Measurements from ENCODE around the gene EZR. TPM values are rescaled to one million over a fixed set of nuclear protein-coding genes. Genes with fewer than 3 reads are reported as not detected.

Gene EZR
- total and polyA plus RNA-seq, 9 of the 15 experiments (the other 6 are each of a cell fraction or from before 2014, with no cell fraction given): 36.5 to 162 (median 104) TPM

- TF ChIP-seq RCOR1 (IDR thresholded peaks at IDR 0.05; ENCODE audit: borderline replicate concordance in 1 of 2, low read depth in 2 of 2, low read length in 2 of 2) (0 out of 4 replicates have a peak, but pooled peaks of 1 of the 2 experiments have one; percentile 37), ERF (CRISPR knock-in tag; IDR thresholded peaks at IDR 0.05) (no peak), ZNF124 (CRISPR knock-in tag; IDR thresholded peaks at IDR 0.05) (no peak), ARNT (IDR thresholded peaks at IDR 0.05) (no peak), RBM17 (IDR thresholded peaks at IDR 0.05; ENCODE audit: borderline replicate concordance, low read depth, low read length) (no peak), ZBTB17 (CRISPR knock-in tag; IDR thresholded peaks at IDR 0.05) (no peak), PTRF (tag; IDR thresholded peaks at IDR 0.05) (no peak), PTTG1 (tag; IDR thresholded peaks at IDR 0.05; ENCODE audit: low read depth) (no peak), CTBP1 (IDR thresholded peaks at IDR 0.05; ENCODE audit: borderline replicate concordance) (0 out of 2 replicates have a peak, but pooled peaks have one; percentile 21), ETS1 (conservative IDR thresholded peaks at IDR 0.05; ENCODE audit: control insufficient read depth, low read depth, low read length) (no peak)
- TF ChIP-seq, protein P1, sequence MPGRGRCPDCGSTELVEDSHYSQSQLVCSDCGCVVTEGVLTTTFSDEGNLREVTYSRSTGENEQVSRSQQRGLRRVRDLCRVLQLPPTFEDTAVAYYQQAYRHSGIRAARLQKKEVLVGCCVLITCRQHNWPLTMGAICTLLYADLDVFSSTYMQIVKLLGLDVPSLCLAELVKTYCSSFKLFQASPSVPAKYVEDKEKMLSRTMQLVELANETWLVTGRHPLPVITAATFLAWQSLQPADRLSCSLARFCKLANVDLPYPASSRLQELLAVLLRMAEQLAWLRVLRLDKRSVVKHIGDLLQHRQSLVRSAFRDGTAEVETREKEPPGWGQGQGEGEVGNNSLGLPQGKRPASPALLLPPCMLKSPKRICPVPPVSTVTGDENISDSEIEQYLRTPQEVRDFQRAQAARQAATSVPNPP (IDR thresholded peaks at IDR 0.05; ENCODE audit: borderline replicate concordance, insufficient read depth, insufficient read length): no peak
- TF ChIP-seq, protein P2, sequence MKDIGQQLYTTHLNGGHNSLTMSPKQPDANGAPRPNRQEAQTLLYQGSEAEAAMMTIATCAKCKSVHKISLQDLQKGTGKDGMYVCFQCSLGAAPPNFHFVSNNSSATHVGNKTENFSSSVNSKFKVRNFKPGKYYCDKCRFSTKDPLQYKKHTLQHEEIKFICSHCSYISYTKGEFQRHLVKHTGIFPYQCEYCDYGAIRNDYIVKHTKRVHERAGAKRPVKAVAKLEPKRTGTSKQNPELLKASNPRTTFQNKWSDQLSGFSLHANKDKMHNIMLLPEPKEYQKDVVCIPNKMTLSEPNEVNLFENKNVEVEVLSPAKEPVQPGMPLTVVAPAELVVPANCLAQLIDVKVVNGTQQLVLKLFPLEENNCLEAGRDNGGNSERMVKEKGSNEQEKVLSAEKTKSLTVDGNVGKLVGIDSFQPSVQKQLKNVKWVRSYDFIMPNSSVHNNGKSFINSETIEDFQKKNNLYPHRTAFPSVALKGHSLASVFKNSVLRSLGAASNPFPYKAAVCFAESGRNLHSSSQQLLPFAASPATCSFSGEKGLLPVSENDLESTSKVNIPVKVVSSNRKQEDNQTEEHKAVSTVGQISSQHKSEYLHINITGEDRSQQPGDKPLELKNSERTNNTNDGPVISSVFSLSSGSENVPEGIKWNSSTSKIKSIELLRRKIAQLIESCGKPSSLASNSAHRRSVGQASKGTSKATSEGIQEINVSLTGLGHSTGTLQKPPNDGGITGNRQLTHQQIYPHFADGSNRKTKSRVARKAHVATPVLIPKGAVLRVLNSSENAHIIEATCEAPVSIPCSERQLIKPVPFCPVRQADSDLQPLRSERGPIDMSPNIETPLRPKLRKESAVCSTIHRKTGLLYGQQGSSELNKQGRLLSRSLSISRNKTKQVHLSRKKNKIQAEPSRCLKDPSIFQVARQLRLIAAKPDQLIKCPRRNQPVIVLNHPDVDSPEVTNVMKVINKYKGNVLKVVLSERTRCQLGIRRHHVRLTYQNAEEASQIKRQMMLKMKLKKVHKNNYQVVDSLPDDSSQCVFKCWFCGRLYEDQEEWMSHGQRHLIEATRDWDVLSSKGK (CRISPR knock-in tag; IDR thresholded peaks at IDR 0.05): no peak
- TF ChIP-seq, protein P3, sequence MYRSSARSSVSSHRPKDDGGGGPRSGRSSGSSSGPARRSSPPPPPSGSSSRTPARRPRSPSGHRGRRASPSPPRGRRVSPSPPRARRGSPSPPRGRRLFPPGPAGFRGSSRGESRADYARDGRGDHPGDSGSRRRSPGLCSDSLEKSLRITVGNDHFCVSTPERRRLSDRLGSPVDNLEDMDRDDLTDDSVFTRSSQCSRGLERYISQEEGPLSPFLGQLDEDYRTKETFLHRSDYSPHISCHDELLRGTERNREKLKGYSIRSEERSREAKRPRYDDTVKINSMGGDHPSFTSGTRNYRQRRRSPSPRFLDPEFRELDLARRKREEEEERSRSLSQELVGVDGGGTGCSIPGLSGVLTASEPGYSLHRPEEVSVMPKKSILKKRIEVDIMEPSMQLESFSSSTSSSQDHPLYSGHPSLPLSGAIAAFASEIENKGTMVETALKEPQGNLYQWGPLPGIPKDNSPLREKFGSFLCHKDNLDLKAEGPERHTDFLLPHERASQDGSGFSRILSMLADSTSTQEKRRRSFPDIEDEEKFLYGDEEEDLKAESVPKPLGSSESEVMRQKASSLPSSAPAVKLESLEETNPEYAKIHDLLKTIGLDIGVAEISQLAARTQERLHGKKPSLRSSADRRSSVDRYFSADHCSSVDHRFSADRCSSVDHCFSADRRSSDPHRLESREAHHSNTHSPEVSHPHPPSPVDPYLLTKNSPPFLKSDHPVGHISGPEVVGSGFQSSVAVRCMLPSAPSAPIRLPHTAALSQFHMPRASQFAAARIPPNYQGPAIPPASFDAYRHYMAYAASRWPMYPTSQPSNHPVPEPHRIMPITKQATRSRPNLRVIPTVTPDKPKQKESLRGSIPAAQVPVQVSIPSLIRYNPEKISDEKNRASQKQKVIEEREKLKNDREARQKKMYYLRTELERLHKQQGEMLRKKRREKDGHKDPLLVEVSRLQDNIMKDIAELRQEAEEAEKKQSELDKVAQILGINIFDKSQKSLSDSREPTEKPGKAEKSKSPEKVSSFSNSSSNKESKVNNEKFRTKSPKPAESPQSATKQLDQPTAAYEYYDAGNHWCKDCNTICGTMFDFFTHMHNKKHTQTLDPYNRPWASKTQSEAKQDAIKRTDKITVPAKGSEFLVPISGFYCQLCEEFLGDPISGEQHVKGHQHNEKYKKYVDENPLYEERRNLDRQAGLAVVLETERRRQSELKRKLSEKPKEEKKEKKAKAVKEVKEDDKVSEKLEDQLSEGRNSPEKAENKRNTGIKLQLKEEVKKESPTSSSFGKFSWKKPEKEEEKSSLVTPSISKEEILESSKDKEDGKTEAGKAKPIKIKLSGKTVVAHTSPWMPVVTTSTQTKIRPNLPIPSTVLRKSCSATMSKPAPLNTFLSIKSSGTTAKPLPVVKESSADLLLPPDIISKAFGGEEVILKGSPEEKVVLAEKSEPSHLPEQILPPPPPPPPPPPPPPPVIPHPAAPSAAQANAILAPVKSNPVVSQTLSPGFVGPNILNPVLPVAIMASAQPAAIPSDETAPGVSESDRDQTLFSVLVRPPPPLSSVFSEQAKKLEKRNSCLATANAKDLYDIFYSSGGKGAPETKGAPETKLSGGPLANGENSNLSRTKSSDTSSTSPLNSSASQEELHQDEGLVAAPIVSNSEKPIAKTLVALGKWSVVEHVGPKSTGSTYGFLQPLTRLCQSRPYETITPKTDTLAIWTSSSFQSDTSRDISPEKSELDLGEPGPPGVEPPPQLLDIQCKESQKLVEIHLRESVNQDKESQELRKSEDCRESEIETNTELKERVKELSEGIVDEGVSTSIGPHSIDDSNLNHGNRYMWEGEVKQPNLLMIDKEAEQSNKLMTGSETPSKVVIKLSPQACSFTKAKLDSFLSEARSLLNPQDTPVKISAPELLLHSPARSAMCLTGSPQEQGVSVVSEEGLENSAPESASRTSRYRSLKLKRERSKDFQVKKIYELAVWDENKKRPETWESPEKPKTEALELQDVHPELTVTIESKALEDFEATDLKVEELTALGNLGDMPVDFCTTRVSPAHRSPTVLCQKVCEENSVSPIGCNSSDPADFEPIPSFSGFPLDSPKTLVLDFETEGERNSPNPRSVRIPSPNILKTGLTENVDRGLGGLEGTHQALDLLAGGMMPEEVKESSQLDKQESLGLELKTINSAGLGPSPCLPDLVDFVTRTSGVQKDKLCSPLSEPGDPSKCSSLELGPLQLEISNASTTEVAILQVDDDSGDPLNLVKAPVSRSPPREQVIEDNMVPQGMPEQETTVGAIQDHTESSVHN (IDR thresholded peaks at IDR 0.05; ENCODE audit: borderline replicate concordance in 1 of 2, low read depth in 1 of 2): no peak
Observed at GRCh38 chr6:158718461-158719046, 100.6 kb downstream of the EZR start (continued).
